WTC11 (cell line): ENCODE measurements around the gene SLC5A5. TPM values are rescaled to one million over a fixed set of nuclear protein-coding genes. Genes with fewer than 3 reads are reported as not detected.

Source experiments
- ATAC-seq: fragments of 200-7000 bp; cut with Tn5 transposase; 2 replicates; pipeline ENCODE4 v1.10.0; 2021; ENCODE audit warnings: mild to moderate bottlenecking, moderate library complexity
- CTCF ChIA-PET: fragments of 300-600 bp; sonication (Branson Sonifier 250); formaldehyde crosslinking; loops from one replicate; lab custom pipeline; 2021; ENCODE audit warnings: antibody characterized with exemption; lab: Charles Lee
- POLR2A ChIA-PET: fragments of 350-600 bp; sonication (Branson Sonifier 250); formaldehyde crosslinking; loops from one replicate; lab custom pipeline; 2021; ENCODE audit warnings: antibody characterized with exemption; lab: Charles Lee
- DNase-seq: peaks from one replicate; pipeline ENCODE4 v3.0.0; 2021; ENCODE audit warnings: low spot score
- H3K27ac Mint-ChIP-seq: 2 replicates; pipeline ENCODE4 v1.8.0; 2021; ENCODE audit warnings: mixed read lengths
- H3K27me3 Mint-ChIP-seq: 2 replicates; pipeline ENCODE4 v1.8.0; 2021; ENCODE audit warnings: low read depth, mild to moderate bottlenecking, moderate library complexity, mixed read lengths
- H3K36me3 Mint-ChIP-seq: 2 replicates; pipeline ENCODE4 v1.8.0; 2021; ENCODE audit warnings: mixed read lengths
- H3K4me1 Mint-ChIP-seq: 2 replicates; pipeline ENCODE4 v1.8.0; 2022; ENCODE audit warnings: mixed read lengths
- H3K4me3 Mint-ChIP-seq: 2 replicates; pipeline ENCODE4 v1.8.0; 2021; ENCODE audit warnings: mild to moderate bottlenecking, moderate library complexity, mixed read lengths
- H3K9me3 Mint-ChIP-seq: 2 replicates; pipeline ENCODE4 v1.8.0; 2021; ENCODE audit warnings: mixed read lengths
- CREB1 ChIP-seq: sonication (generic); formaldehyde crosslinking; IDR thresholded peaks from 2 replicates; pipeline ENCODE4 v1.8.0; 2023; ENCODE audit warnings: mild to moderate bottlenecking, missing genetic modification reagents
- ELF4 ChIP-seq: sonication (generic); formaldehyde crosslinking; IDR thresholded peaks from 2 replicates; pipeline ENCODE4 v1.8.1; 2022; ENCODE audit warnings: low read depth, mild to moderate bottlenecking, moderate library complexity, missing genetic modification reagents
- FOXP4 ChIP-seq: sonication (generic); formaldehyde crosslinking; IDR thresholded peaks from 2 replicates; pipeline ENCODE4 v1.8.0; 2022; ENCODE audit warnings: mild to moderate bottlenecking, missing genetic modification reagents
- GRHL2 ChIP-seq: fragments of 250-450 bp; sonication (Bioruptor Pico); IDR thresholded peaks from 2 replicates; pipeline ENCODE4 v1.8.0; 2022; ENCODE audit warnings: mild to moderate bottlenecking, moderate library complexity; ENCODE audit not compliant: insufficient replicate concordance, severe bottlenecking
- GTF2I ChIP-seq: fragments of 250-450 bp; sonication (Bioruptor Pico); conservative IDR thresholded peaks from 2 replicates; pipeline ENCODE4 v1.4.0; 2021; ENCODE audit warnings: mild to moderate bottlenecking
- HMGA2 ChIP-seq: fragments of 250-450 bp; sonication (Bioruptor Pico); IDR thresholded peaks from 2 replicates; pipeline ENCODE4 v1.4.0; 2021; ENCODE audit warnings: mild to moderate bottlenecking, moderate library complexity
- JUN ChIP-seq: sonication (generic); formaldehyde crosslinking; IDR thresholded peaks from 2 replicates; pipeline ENCODE4 v1.8.0; 2023; ENCODE audit warnings: mild to moderate bottlenecking, missing genetic modification reagents
- KAT7 ChIP-seq: sonication (generic); formaldehyde crosslinking; IDR thresholded peaks from 2 replicates; pipeline ENCODE4 v1.8.1; 2023; ENCODE audit warnings: missing genetic modification reagents, mild to moderate bottlenecking, borderline replicate concordance
- OVOL2 ChIP-seq: fragments of 250-450 bp; sonication (Bioruptor Pico); IDR thresholded peaks from 2 replicates; pipeline ENCODE4 v1.9.0; 2021; ENCODE audit warnings: mild to moderate bottlenecking, borderline replicate concordance
- SMAD3 ChIP-seq: sonication (generic); formaldehyde crosslinking; IDR thresholded peaks from 2 replicates; pipeline ENCODE4 v1.8.0; 2022; ENCODE audit warnings: missing genetic modification reagents, mild to moderate bottlenecking, borderline replicate concordance
- SMAD4 ChIP-seq: sonication (generic); formaldehyde crosslinking; IDR thresholded peaks from 2 replicates; pipeline ENCODE4 v1.8.0; 2022; ENCODE audit warnings: mild to moderate bottlenecking, missing genetic modification reagents
- USF1 ChIP-seq: sonication (generic); formaldehyde crosslinking; IDR thresholded peaks from 2 replicates; pipeline ENCODE4 v1.8.0; 2022; ENCODE audit warnings: mild to moderate bottlenecking, missing genetic modification reagents
- ZBTB21 ChIP-seq: sonication (generic); formaldehyde crosslinking; IDR thresholded peaks from 2 replicates; pipeline ENCODE4 v1.8.1; 2023; ENCODE audit warnings: mild to moderate bottlenecking, missing genetic modification reagents, borderline replicate concordance
- ZNF138 ChIP-seq: sonication (generic); formaldehyde crosslinking; conservative IDR thresholded peaks from 2 replicates; pipeline ENCODE4 v1.8.1; 2022; ENCODE audit warnings: mild to moderate bottlenecking, moderate library complexity, missing genetic modification reagents
- ZNF219 ChIP-seq: sonication (generic); formaldehyde crosslinking; IDR thresholded peaks from 2 replicates; pipeline ENCODE4 v1.8.0; 2023; ENCODE audit warnings: missing genetic modification reagents, mild to moderate bottlenecking, borderline replicate concordance
- ZNF263 ChIP-seq: sonication (generic); formaldehyde crosslinking; IDR thresholded peaks from 2 replicates; pipeline ENCODE4 v1.8.1; 2022; ENCODE audit warnings: low read depth, mild to moderate bottlenecking, moderate library complexity, missing genetic modification reagents
- ZNF423 ChIP-seq: fragments of 250-450 bp; sonication (Bioruptor Pico); IDR thresholded peaks from 2 replicates; pipeline ENCODE4 v2.1.2; 2022; ENCODE audit warnings: mild to moderate bottlenecking, moderate library complexity
- total RNA-seq: library from RNA; stranded (reverse); gene quantifications from 3 replicates; pipeline ENCODE4 v1.2.3, GENCODE V29; 2021
- TF ChIP-seq, protein P1 (sequence below): sonication (generic); formaldehyde crosslinking; IDR thresholded peaks from 2 replicates; pipeline ENCODE4 v1.8.1; 2022; ENCODE audit warnings: missing genetic modification reagents, borderline replicate concordance
- TF ChIP-seq, protein P2 (sequence below): fragments of 200-600 bp; IDR thresholded peaks from 2 replicates; pipeline ENCODE4 v1.8.0; 2022; ENCODE audit warnings: antibody characterized with exemption
- TF ChIP-seq, protein P3 (sequence below): sonication (generic); formaldehyde crosslinking; IDR thresholded peaks from 2 replicates; pipeline ENCODE4 v1.8.1; 2022; ENCODE audit warnings: low read depth, missing genetic modification reagents, borderline replicate concordance

SLC5A5 gene
- total RNA-seq, 1 experiment from 2014 or later: 2.5 TPM

DNA sequence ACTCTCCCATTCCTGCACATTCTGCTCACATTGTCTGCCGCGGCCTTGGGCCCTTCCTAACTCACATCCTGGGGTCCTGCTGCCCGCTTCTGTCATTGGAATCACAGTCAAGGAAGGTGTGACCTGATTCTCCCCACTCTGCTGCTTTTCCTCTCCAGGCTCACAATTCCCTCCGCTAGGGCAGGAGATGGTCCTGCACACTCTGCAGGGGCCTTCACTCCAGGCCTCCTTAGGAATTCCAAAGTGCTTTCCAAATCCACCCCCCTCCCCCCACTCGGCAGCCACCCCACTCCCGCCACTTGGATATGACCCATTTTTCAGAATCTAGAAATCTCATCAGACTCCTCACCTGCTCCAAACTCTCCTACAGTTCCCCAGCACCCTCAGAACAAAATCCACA is 3.1 kb upstream of the SLC5A5 start (continued):
- TF ChIP-seq KAT7 (CRISPR knock-in tag): no peak
- no peak for TF ChIP-seq ZNF219 (CRISPR knock-in tag)
- TF ChIP-seq SMAD3 (CRISPR knock-in tag): no peak
- TF ChIP-seq ZNF263 (CRISPR knock-in tag): no peak
- no peak for TF ChIP-seq ZBTB21 (CRISPR knock-in tag)

DNA sequence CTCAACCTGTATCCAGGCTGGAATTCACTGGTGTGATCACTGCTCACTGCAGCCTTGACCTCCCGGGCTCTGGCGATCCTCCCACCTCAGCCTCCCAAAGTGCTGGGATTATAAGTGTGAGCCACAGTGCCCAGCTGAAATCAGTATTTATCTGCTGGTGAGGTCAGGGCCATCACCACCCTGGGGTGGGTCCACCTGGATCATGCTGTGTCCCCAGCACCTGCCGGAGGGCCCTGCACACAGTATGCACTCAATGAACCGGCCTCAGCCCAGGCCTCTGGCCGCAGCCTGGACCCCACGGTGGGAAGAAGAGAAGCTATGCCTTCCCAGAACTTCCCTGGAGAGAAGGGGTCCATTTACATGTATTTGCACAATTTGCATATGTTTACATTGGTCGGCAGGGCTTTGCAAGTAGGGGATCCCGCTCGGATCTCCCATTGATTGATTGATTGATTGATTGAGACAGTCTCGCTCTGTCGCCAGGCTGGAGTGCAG is 2.6 kb upstream of the SLC5A5 start:
- Mint-ChIP-seq H3K27me3 (peaks cover 10% of the 10 kb centered on the region), H3K4me3 (peak overlapping the region; percentile 37; the same call in 1 of the 2 replicates), H3K27ac (peak overlapping the region; percentile 79), H3K36me3 (peaks cover 3% of the 10 kb centered on the region; the same call in 1 of the 2 replicates), H3K9me3 (no peaks in the 10 kb centered on the region), H3K4me1 (peaks cover 23% of the 10 kb centered on the region)
- TF ChIP-seq ZNF423 (CRISPR knock-in tag) (peak; percentile 98), GTF2I (peak; percentile 78; the same call in 1 of the 2 replicates), ZBTB21 (CRISPR knock-in tag) (0 out of 2 replicates have a peak, but pooled peaks have one; percentile 48), SMAD4 (CRISPR knock-in tag) (no peak), USF1 (CRISPR knock-in tag) (no peak), FOXP4 (CRISPR knock-in tag) (0 out of 2 replicates have a peak, but pooled peaks have one; percentile 47), CREB1 (CRISPR knock-in tag) (no peak), ZNF138 (CRISPR knock-in tag) (0 out of 2 replicates have a peak, but pooled peaks have one; percentile 30)
- TF ChIP-seq, protein P1, sequence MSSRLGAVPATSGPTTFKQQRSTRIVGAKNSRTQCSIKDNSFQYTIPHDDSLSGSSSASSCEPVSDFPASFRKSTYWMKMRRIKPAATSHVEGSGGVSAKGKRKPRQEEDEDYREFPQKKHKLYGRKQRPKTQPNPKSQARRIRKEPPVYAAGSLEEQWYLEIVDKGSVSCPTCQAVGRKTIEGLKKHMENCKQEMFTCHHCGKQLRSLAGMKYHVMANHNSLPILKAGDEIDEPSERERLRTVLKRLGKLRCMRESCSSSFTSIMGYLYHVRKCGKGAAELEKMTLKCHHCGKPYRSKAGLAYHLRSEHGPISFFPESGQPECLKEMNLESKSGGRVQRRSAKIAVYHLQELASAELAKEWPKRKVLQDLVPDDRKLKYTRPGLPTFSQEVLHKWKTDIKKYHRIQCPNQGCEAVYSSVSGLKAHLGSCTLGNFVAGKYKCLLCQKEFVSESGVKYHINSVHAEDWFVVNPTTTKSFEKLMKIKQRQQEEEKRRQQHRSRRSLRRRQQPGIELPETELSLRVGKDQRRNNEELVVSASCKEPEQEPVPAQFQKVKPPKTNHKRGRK (CRISPR knock-in tag): no peak
- TF ChIP-seq, protein P2, sequence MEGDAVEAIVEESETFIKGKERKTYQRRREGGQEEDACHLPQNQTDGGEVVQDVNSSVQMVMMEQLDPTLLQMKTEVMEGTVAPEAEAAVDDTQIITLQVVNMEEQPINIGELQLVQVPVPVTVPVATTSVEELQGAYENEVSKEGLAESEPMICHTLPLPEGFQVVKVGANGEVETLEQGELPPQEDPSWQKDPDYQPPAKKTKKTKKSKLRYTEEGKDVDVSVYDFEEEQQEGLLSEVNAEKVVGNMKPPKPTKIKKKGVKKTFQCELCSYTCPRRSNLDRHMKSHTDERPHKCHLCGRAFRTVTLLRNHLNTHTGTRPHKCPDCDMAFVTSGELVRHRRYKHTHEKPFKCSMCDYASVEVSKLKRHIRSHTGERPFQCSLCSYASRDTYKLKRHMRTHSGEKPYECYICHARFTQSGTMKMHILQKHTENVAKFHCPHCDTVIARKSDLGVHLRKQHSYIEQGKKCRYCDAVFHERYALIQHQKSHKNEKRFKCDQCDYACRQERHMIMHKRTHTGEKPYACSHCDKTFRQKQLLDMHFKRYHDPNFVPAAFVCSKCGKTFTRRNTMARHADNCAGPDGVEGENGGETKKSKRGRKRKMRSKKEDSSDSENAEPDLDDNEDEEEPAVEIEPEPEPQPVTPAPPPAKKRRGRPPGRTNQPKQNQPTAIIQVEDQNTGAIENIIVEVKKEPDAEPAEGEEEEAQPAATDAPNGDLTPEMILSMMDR: no peak
- DNase-seq: peak; percentile 58
- POLR2A ChIA-PET: interaction anchor here (0.5 to 3.1 kb wide), 4 partner anchors 10 to 85 kb away, joined by 4 to 23 read pairs (median 6); partner anchors contain the start of genes CCDC124 and RPL18A
- CTCF ChIA-PET: interaction anchor here (0.6 to 6.0 kb wide), 6 partner anchors 10 to 398 kb away, joined by 3 to 173 read pairs (median 26); partner anchors contain the start of genes CCDC124 and RPL18A
- peak; percentile 2 for ATAC-seq

GRCh38 chr19:17871032-17871877 is 490 bp upstream of the SLC5A5 start:
- no peaks in the 10 kb centered on the region for H3K9me3 Mint-ChIP-seq
- CTCF ChIA-PET: interaction anchor here (0.6 to 6.0 kb wide), 17 partner anchors 12 to 525 kb away, joined by 3 to 173 read pairs (median 5); partner anchors contain the start of genes B3GNT3, CCDC124 and RPL18A
- no peak for DNase-seq
- no peaks in the 10 kb centered on the region for H3K36me3 Mint-ChIP-seq
- no peak for ATAC-seq
- peaks cover 13% of the 10 kb centered on the region for H3K27me3 Mint-ChIP-seq
- H3K4me3 Mint-ChIP-seq: no peak overlapping the region
- POLR2A ChIA-PET: interaction anchor here (0.7 to 3.1 kb wide), 2 partner anchors 12 to 61 kb away, joined by 4 to 23 read pairs; partner anchors contain the start of genes CCDC124 and RPL18A
- peaks cover 21% of the 10 kb centered on the region for H3K4me1 Mint-ChIP-seq
- H3K27ac Mint-ChIP-seq: no peak overlapping the region
- TF ChIP-seq ZNF263 (CRISPR knock-in tag): no peak
- TF ChIP-seq ELF4 (CRISPR knock-in tag): no peak
- no peak for TF ChIP-seq OVOL2 (CRISPR knock-in tag)
- no peak for TF ChIP-seq GRHL2
- TF ChIP-seq FOXP4 (CRISPR knock-in tag): no peak
- no peak for TF ChIP-seq JUN (CRISPR knock-in tag)
- no peak for TF ChIP-seq HMGA2 (CRISPR knock-in tag)
- TF ChIP-seq, protein P3, sequence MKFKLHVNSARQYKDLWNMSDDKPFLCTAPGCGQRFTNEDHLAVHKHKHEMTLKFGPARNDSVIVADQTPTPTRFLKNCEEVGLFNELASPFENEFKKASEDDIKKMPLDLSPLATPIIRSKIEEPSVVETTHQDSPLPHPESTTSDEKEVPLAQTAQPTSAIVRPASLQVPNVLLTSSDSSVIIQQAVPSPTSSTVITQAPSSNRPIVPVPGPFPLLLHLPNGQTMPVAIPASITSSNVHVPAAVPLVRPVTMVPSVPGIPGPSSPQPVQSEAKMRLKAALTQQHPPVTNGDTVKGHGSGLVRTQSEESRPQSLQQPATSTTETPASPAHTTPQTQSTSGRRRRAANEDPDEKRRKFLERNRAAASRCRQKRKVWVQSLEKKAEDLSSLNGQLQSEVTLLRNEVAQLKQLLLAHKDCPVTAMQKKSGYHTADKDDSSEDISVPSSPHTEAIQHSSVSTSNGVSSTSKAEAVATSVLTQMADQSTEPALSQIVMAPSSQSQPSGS (CRISPR knock-in tag): no peak
